ENCODE results near the gene PEDS1. TPM values are rescaled to one million over a fixed set of nuclear protein-coding genes. Genes with fewer than 3 reads are reported as not detected.

The PEDS1 gene
- total and polyA plus RNA-seq, 2 of the 4 experiments (the other 2 are of a cell fraction): 24.0 to 59.9 TPM

- Histone ChIP-seq H3K56ac (ENCODE audit: extremely low read depth, insufficient read depth, low read length) (no peak overlapping the region; the same call in 1 of the 2 replicates), H2AK5ac (ENCODE audit: low read depth, low read length) (peak overlapping the region; percentile 63), H3K4me1 (ENCODE audit: control insufficient read depth, insufficient read depth, low read length) (peaks cover 39% of the 10 kb centered on the region), H2AK9ac (replicated peaks; ENCODE audit: low read depth, low read length, poor library complexity) (peak overlapping the region; percentile 21), H3K9me3 (ENCODE audit: control insufficient read depth, insufficient read depth, low read length) (no peaks in the 10 kb centered on the region), H2BK5ac (ENCODE audit: low read depth, low read length, poor library complexity, severe bottlenecking) (peak overlapping the region; percentile 85), H2BK20ac (ENCODE audit: low read depth, low read length) (no peak overlapping the region), H3K79me1 (ENCODE audit: low read depth in 1 of 2, low read length in 2 of 2) (peaks cover 23 to 80% of the 10 kb centered on the region in 2 experiments), H3K18ac (ENCODE audit: low read depth, low read length) (no peak overlapping the region), H2AFZ (replicated peaks; ENCODE audit: low read length, poor library complexity) (no peak overlapping the region), H4K8ac (ENCODE audit: low read depth in 2 of 2, low read length in 2 of 2) (peak overlapping the region in 1 of 2 experiments; percentile 27; a peak in 1 of 4 replicates), H3K4ac (ENCODE audit: low read depth, low read length) (peak overlapping the region; percentile 62), H3K27me3 (ENCODE audit: control insufficient read depth, insufficient read depth, low read length) (no peaks in the 10 kb centered on the region), H3K27ac (ENCODE audit: insufficient read depth, low read length) (peak overlapping the region; percentile 94), H3K4me2 (ENCODE audit: low read depth, low read length) (peak overlapping the region; percentile 95), H3K9ac (ENCODE audit: low read depth, low read length) (peak overlapping the region; percentile 96), H3K14ac (replicated peaks; ENCODE audit: low read depth, low read length) (peak overlapping the region; percentile 97), H3K4me3 (ENCODE audit: insufficient read depth, low read depth, low read length) (peak overlapping the region; percentile 73), H2BK15ac (ENCODE audit: low read depth, low read length) (no peak overlapping the region), H3K36me3 (ENCODE audit: control insufficient read depth, insufficient read depth, low read length) (peaks cover 5% of the 10 kb centered on the region), H4K91ac (ENCODE audit: insufficient read depth, low read depth, low read length) (peak overlapping the region; percentile 84; the same call in 1 of the 2 replicates), H3K9me1 (ENCODE audit: insufficient read depth, low read length) (peaks cover 31% of the 10 kb centered on the region), H4K20me1 (ENCODE audit: insufficient read depth, low read length) (peaks cover 62% of the 10 kb centered on the region), H3K23ac (ENCODE audit: low read depth, low read length) (peak overlapping the region; percentile 96; the same call in 1 of the 2 replicates), H4K5ac (ENCODE audit: low read depth, low read length) (peak overlapping the region; percentile 4; the same call in 1 of the 2 replicates), H2BK120ac (ENCODE audit: low read depth, low read length) (no peak overlapping the region)
- 53% methylated on average over 4 of the region's 10 CpGs; no CpG with 5 or more reads in 1 of the 2 experiments for WGBS, 2 experiments (ENCODE audit: extremely low coverage in 2 of 2, insufficient read length in 1 of 2)
- DNase-seq (peak; percentile 73), ATAC-seq (ENCODE audit: low read depth) (peak; percentile 27)
- BruUV-seq (replicated peaks): no TSS peak
- ChIA-PET CTCF (interaction anchor here (1.1 to 1.6 kb wide), 2 partner anchors 13 to 23 kb away, joined by 3 to 4 read pairs; no protein-coding TSS in a partner anchor), POLR2A (ENCODE audit: unreplicated experiment) (no interaction called here)
- intact Hi-C loops (cut with micrococcal nuclease) (no loop called here), dilution Hi-C loops (cut with HindIII; ENCODE audit: low sequenced_read_pairs, unreplicated experiment) (no loop called here), in situ Hi-C loops (cut with MboI; ENCODE audit: low sequenced_read_pairs) (no loop called here)
- TF ChIP-seq, protein P1, sequence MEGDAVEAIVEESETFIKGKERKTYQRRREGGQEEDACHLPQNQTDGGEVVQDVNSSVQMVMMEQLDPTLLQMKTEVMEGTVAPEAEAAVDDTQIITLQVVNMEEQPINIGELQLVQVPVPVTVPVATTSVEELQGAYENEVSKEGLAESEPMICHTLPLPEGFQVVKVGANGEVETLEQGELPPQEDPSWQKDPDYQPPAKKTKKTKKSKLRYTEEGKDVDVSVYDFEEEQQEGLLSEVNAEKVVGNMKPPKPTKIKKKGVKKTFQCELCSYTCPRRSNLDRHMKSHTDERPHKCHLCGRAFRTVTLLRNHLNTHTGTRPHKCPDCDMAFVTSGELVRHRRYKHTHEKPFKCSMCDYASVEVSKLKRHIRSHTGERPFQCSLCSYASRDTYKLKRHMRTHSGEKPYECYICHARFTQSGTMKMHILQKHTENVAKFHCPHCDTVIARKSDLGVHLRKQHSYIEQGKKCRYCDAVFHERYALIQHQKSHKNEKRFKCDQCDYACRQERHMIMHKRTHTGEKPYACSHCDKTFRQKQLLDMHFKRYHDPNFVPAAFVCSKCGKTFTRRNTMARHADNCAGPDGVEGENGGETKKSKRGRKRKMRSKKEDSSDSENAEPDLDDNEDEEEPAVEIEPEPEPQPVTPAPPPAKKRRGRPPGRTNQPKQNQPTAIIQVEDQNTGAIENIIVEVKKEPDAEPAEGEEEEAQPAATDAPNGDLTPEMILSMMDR (conservative IDR thresholded peaks at IDR 0.05; ENCODE audit: low read depth, low read length): no peak
- TF ChIP-seq MAFK (IDR thresholded peaks at IDR 0.05; ENCODE audit: low read depth, low read length): peak; percentile 76
- peak; percentile 73; the same call in 1 of the 2 replicates for TF ChIP-seq POLR2A (IDR thresholded peaks at IDR 0.05; ENCODE audit: low read depth, low read length)
- no peak for TF ChIP-seq CEBPB (IDR thresholded peaks at IDR 0.05; ENCODE audit: low read depth, low read length)
- no peak for TF ChIP-seq MAZ (IDR thresholded peaks at IDR 0.05; ENCODE audit: borderline replicate concordance, low read depth, low read length)
- TF ChIP-seq RFX5 (IDR thresholded peaks at IDR 0.05; ENCODE audit: low read depth, low read length): no peak
- TF ChIP-seq NFE2L2 (IDR thresholded peaks at IDR 0.05; ENCODE audit: low read depth, low read length): peak; percentile 42; the same call in 1 of the 2 replicates
- TF ChIP-seq USF2 (IDR thresholded peaks at IDR 0.05; ENCODE audit: low read depth, low read length): no peak
- no peak for TF ChIP-seq ELK1 (IDR thresholded peaks at IDR 0.05; ENCODE audit: borderline replicate concordance, low read depth, low read length)
- TF ChIP-seq CHD1 (IDR thresholded peaks at IDR 0.05; ENCODE audit: low read depth, low read length): no peak
- TF ChIP-seq BHLHE40 (IDR thresholded peaks at IDR 0.05; ENCODE audit: low read depth, low read length): no peak
- TF ChIP-seq MXI1 (IDR thresholded peaks at IDR 0.05; ENCODE audit: borderline replicate concordance, low read depth, low read length): no peak
- no peak for TF ChIP-seq SMC3 (IDR thresholded peaks at IDR 0.05; ENCODE audit: low read depth, low read length)
- no peak for TF ChIP-seq RCOR1 (IDR thresholded peaks at IDR 0.05; ENCODE audit: insufficient replicate concordance, low read length)
Observed at GRCh38 chr20:50111120-50111828, 42.2 kb downstream of the PEDS1 start.

Data from IMR-90 (cell line).